ENCODE data around the gene KCNIP1.

The KCNIP1 gene

DNA sequence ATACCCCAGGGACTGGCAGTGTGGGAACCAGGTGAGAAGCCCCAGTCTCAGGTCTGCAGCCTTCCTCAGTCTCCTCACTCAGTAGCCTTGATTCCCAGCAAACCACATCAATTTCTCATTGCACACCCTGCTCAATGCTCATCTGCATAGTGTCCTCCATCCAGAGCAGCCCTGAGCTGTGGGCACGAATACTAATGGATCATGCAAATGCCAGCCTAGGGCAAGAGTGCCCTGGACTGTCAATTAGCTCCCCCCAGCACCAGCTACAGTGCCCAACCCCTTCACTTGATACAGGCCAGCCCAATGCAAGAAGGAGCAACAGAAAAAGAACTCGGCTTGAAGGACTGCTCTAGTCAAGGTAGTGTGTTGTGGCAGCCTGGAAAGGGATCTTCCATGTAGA lies 9.8 kb upstream of the KCNIP1 start:
- ChIA-PET CTCF (interaction anchor here (1.9 kb wide), 1 partner anchor 15 kb away, joined by 7 read pairs; no protein-coding TSS in a partner anchor), POLR2A (no interaction called here)
- Histone ChIP-seq H3K27ac (ENCODE audit: extremely low read depth, low read depth, low read length) (no peak overlapping the region), H3K36me3 (ENCODE audit: control insufficient read depth in 2 of 2, insufficient read depth in 1 of 2, low read length in 2 of 2) (no peaks in the 10 kb centered on the region), H3K4me1 (ENCODE audit: control insufficient read depth, insufficient read depth, low read length) (no peaks in the 10 kb centered on the region), H3K9me3 (ENCODE audit: control insufficient read depth, insufficient read depth, low read depth, low read length) (no peaks in the 10 kb centered on the region), H3K4me3 (ENCODE audit: low read depth, low read length) (no peak overlapping the region)
- TF ChIP-seq MYNN (tag by site-specific recombination; IDR thresholded peaks at IDR 0.05; ENCODE audit: borderline replicate concordance) (no peak), ZNF629 (tag by site-specific recombination; IDR thresholded peaks at IDR 0.05) (no peak), ZNF830 (tag by site-specific recombination; IDR thresholded peaks at IDR 0.05; ENCODE audit: low read depth) (no peak), ZNF560 (tag by site-specific recombination; IDR thresholded peaks at IDR 0.05; ENCODE audit: borderline replicate concordance) (no peak), ZNF214 (tag by site-specific recombination; IDR thresholded peaks at IDR 0.05; ENCODE audit: borderline replicate concordance) (no peak), HOXD13 (CRISPR knock-in tag; IDR thresholded peaks at IDR 0.05; ENCODE audit: borderline replicate concordance) (no peak), ZNF202 (tag by site-specific recombination; IDR thresholded peaks at IDR 0.05; ENCODE audit: borderline replicate concordance) (no peak), ZSCAN16 (tag by site-specific recombination; IDR thresholded peaks at IDR 0.05) (no peak), ZNF623 (tag by site-specific recombination; IDR thresholded peaks at IDR 0.05) (no peak)
- TF ChIP-seq, protein P1, sequence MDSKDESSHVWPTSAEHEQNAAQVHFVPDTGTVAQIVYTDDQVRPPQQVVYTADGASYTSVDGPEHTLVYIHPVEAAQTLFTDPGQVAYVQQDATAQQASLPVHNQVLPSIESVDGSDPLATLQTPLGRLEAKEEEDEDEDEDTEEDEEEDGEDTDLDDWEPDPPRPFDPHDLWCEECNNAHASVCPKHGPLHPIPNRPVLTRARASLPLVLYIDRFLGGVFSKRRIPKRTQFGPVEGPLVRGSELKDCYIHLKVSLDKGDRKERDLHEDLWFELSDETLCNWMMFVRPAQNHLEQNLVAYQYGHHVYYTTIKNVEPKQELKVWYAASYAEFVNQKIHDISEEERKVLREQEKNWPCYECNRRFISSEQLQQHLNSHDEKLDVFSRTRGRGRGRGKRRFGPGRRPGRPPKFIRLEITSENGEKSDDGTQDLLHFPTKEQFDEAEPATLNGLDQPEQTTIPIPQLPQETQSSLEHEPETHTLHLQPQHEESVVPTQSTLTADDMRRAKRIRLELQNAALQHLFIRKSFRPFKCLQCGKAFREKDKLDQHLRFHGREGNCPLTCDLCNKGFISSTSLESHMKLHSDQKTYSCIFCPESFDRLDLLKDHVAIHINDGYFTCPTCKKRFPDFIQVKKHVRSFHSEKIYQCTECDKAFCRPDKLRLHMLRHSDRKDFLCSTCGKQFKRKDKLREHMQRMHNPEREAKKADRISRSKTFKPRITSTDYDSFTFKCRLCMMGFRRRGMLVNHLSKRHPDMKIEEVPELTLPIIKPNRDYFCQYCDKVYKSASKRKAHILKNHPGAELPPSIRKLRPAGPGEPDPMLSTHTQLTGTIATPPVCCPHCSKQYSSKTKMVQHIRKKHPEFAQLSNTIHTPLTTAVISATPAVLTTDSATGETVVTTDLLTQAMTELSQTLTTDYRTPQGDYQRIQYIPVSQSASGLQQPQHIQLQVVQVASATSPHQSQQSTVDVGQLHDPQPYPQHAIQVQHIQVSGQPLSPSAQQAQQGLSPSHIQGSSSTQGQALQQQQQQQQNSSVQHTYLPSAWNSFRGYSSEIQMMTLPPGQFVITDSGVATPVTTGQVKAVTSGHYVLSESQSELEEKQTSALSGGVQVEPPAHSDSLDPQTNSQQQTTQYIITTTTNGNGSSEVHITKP (tag by site-specific recombination; IDR thresholded peaks at IDR 0.05) = no peak
- TF ChIP-seq, protein P2, sequence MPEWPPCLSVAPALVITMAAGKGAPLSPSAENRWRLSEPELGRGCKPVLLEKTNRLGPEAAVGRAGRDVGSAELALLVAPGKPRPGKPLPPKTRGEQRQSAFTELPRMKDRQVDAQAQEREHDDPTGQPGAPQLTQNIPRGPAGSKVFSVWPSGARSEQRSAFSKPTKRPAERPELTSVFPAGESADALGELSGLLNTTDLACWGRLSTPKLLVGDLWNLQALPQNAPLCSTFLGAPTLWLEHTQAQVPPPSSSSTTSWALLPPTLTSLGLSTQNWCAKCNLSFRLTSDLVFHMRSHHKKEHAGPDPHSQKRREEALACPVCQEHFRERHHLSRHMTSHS (tag by site-specific recombination; IDR thresholded peaks at IDR 0.05) = no peak

DNA sequence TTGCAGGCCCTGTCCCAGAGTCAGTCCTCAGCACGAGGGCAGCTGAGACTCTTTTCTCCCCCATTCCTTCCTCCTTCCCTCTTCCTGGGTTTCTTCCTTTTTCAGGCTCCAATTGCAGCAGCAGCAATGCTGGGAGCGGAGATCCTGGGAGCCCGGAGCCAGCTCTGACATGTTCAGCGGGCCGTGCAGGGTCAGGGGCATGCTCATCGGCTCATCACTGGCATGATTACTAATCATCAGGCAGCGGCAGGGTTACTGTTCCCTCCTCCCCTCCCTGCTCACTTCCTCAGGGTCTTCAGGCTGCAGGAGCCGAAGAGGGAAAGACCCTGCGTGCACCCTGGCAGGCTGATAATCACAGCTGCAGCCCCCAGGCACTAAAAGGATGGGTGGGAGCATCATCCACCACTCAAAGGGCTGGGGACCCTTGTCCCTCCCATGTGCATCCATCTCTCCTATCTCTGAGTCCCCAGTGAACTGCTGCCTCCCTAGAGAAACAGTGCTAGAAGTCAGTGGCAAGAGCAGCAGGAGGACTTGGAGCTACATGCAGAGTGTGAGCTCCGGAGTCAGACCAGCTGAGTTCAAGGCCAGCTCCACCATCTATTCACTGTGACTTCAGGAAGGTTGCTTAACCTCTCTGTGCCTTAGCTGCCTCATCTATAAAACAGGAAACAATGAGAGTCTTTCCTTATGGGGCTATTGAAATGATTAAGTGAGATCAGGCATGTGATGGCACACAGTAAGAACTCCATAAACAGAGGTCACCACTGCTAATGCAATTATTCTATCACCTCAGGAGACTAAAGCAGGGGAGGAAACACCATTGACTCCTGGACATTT lies 7.8 kb upstream of the KCNIP1 start:
- Histone ChIP-seq H3K36me3 (ENCODE audit: control insufficient read depth in 2 of 2, insufficient read depth in 1 of 2, low read length in 2 of 2) (no peaks in the 10 kb centered on the region), H3K27ac (ENCODE audit: extremely low read depth, low read depth, low read length) (no peak overlapping the region), H3K9me3 (ENCODE audit: control insufficient read depth, insufficient read depth, low read depth, low read length) (no peaks in the 10 kb centered on the region), H3K4me1 (ENCODE audit: control insufficient read depth, insufficient read depth, low read length) (no peaks in the 10 kb centered on the region), H3K4me3 (ENCODE audit: low read depth, low read length) (no peak overlapping the region)
- ChIA-PET CTCF (interaction anchor here (0.5 to 0.6 kb wide), 2 partner anchors 44 to 227 kb away, joined by 3 read pairs; no protein-coding TSS in a partner anchor), POLR2A (no interaction called here)
- TF ChIP-seq ZNF175 (tag by site-specific recombination; IDR thresholded peaks at IDR 0.05) (no peak), YY1 (tag by site-specific recombination; IDR thresholded peaks at IDR 0.05) (no peak)

DNA sequence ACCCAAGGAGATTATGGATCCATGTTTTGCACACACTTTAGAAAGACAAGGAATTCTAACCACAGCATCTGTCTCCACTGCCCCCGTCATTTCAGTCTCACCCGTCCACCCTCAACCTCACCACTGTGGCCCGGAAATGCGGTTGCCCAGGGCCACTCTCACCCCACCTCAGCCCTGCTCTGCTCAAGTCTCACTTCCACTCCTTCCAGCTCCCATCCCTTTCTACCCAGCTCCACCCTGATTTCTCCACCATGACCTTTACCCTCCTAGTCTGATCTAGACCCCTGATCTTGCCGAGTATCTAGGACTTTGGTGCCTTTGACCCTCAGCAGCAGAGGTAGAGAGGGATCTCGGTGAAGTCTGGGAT lies 7.2 kb upstream of the KCNIP1 start:
- H3K4me1 ChIP-seq (ENCODE audit: control insufficient read depth, insufficient read depth, low read length) = no peaks in the 10 kb centered on the region
- H3K4me3 ChIP-seq (ENCODE audit: low read depth, low read length) = no peak overlapping the region
- CTCF ChIA-PET = interaction anchor here (0.6 kb wide), 1 partner anchor 226 kb away, joined by 3 read pairs; no protein-coding TSS in a partner anchor
- H3K27ac ChIP-seq (ENCODE audit: extremely low read depth, low read depth, low read length) = no peak overlapping the region
- no peaks in the 10 kb centered on the region for H3K9me3 ChIP-seq (ENCODE audit: control insufficient read depth, insufficient read depth, low read depth, low read length)
- H3K36me3 ChIP-seq (ENCODE audit: control insufficient read depth in 2 of 2, insufficient read depth in 1 of 2, low read length in 2 of 2) = no peaks in the 10 kb centered on the region
- POLR2A ChIA-PET = no interaction called here
- TF ChIP-seq KLF9 (tag by site-specific recombination; IDR thresholded peaks at IDR 0.05; ENCODE audit: low read depth) (no peak), ZXDB (tag by site-specific recombination; IDR thresholded peaks at IDR 0.05) (no peak), ZNF621 (tag by site-specific recombination; IDR thresholded peaks at IDR 0.05) (no peak), ZNF658 (tag by site-specific recombination; IDR thresholded peaks at IDR 0.05) (no peak), ZNF391 (tag by site-specific recombination; IDR thresholded peaks at IDR 0.05; ENCODE audit: borderline replicate concordance, low read depth) (no peak), ZNF335 (tag by site-specific recombination; conservative IDR thresholded peaks at IDR 0.05) (no peak)
- TF ChIP-seq, protein P3, sequence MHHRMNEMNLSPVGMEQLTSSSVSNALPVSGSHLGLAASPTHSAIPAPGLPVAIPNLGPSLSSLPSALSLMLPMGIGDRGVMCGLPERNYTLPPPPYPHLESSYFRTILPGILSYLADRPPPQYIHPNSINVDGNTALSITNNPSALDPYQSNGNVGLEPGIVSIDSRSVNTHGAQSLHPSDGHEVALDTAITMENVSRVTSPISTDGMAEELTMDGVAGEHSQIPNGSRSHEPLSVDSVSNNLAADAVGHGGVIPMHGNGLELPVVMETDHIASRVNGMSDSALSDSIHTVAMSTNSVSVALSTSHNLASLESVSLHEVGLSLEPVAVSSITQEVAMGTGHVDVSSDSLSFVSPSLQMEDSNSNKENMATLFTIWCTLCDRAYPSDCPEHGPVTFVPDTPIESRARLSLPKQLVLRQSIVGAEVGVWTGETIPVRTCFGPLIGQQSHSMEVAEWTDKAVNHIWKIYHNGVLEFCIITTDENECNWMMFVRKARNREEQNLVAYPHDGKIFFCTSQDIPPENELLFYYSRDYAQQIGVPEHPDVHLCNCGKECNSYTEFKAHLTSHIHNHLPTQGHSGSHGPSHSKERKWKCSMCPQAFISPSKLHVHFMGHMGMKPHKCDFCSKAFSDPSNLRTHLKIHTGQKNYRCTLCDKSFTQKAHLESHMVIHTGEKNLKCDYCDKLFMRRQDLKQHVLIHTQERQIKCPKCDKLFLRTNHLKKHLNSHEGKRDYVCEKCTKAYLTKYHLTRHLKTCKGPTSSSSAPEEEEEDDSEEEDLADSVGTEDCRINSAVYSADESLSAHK (tag by site-specific recombination; IDR thresholded peaks at IDR 0.05) = no peak
- TF ChIP-seq, protein P2 (tag by site-specific recombination; IDR thresholded peaks at IDR 0.05) = no peak

Data from HEK293 (cell line).